ENCODE measurements around the gene TAL2.
"Not testable (repeated sequence)": the region's sequence is repeated elsewhere in the genome, so short reads cannot be mapped to it uniquely, and the experiment has no call there.

TAL2 gene

GRCh38 chr9:105698348-105698870, 36.2 kb downstream of the TAL2 start:
- TF ChIP-seq CTCF (IDR thresholded peaks at IDR 0.05; ENCODE audit: insufficient read depth, low read length, missing control alignments): no peak
- no peak overlapping the region for H3K4me3 ChIP-seq (ENCODE audit: low read depth, low read length)
- DNase-seq (ENCODE audit: low read depth, low spot score): no peak
- ChIA-PET POLR2A (no interaction called here), CTCF (interaction anchor here (1.1 kb wide), 1 partner anchor 89 kb away, joined by 3 read pairs; no protein-coding TSS in a partner anchor)

- no peak overlapping the region for H3K4me3 ChIP-seq (ENCODE audit: low read depth, low read length)
- POLR2A ChIA-PET: no interaction called here
- CTCF ChIA-PET: interaction anchor here (2.4 kb wide), 1 partner anchor 18 kb away, joined by 8 read pairs; no protein-coding TSS in a partner anchor
- DNase-seq (ENCODE audit: low read depth, low spot score): no peak
- no peak for TF ChIP-seq CTCF (IDR thresholded peaks at IDR 0.05; ENCODE audit: insufficient read depth, low read length, missing control alignments)
Measured at GRCh38 chr9:105700668-105701067, 38.4 kb downstream of the TAL2 start.

GRCh38 chr9:105701145-105701544, 38.9 kb downstream of the TAL2 start:
- ChIA-PET CTCF (interaction anchor here (1.3 to 2.4 kb wide), 2 partner anchors 17 to 92 kb away, joined by 3 to 8 read pairs; no protein-coding TSS in a partner anchor), POLR2A (no interaction called here)
- no peak for DNase-seq (ENCODE audit: low read depth, low spot score)
- H3K4me3 ChIP-seq (ENCODE audit: low read depth, low read length): no peak overlapping the region
- no peak for TF ChIP-seq CTCF (IDR thresholded peaks at IDR 0.05; ENCODE audit: insufficient read depth, low read length, missing control alignments)

- TF ChIP-seq CTCF (IDR thresholded peaks at IDR 0.05; ENCODE audit: insufficient read depth, low read length, missing control alignments): no peak
- POLR2A ChIA-PET: no interaction called here
- CTCF ChIA-PET: interaction anchor here (1.2 to 2.4 kb wide), 3 partner anchors 11 to 93 kb away, joined by 3 to 8 read pairs (median 3); no protein-coding TSS in a partner anchor
- H3K4me3 ChIP-seq (ENCODE audit: low read depth, low read length): no peak overlapping the region
- no peak for DNase-seq (ENCODE audit: low read depth, low spot score)
Measured at GRCh38 chr9:105702207-105702606, 40.0 kb downstream of the TAL2 start.

GRCh38 chr9:105703638-105704037, 41.4 kb downstream of the TAL2 start:
- DNase-seq (ENCODE audit: low read depth, low spot score); CTCF ChIA-PET; H3K4me3 ChIP-seq (ENCODE audit: low read depth, low read length); POLR2A ChIA-PET: not testable (repeated sequence)

- DNase-seq (ENCODE audit: low read depth, low spot score): no peak
- POLR2A ChIA-PET: no interaction called here
- CTCF ChIA-PET: interaction anchor here (2.0 kb wide), 1 partner anchor 12 kb away, joined by 8 read pairs; no protein-coding TSS in a partner anchor
- no peak overlapping the region for H3K4me3 ChIP-seq (ENCODE audit: low read depth, low read length)
- no peak for TF ChIP-seq CTCF (IDR thresholded peaks at IDR 0.05; ENCODE audit: insufficient read depth, low read length, missing control alignments)
Measured at GRCh38 chr9:105706156-105706555, 43.9 kb downstream of the TAL2 start.

- no peak for DNase-seq (ENCODE audit: low read depth, low spot score)
- ChIA-PET CTCF (interaction anchor here (1.9 kb wide), 1 partner anchor 10 kb away, joined by 8 read pairs; no protein-coding TSS in a partner anchor), POLR2A (no interaction called here)
- no peak for TF ChIP-seq CTCF (IDR thresholded peaks at IDR 0.05; ENCODE audit: insufficient read depth, low read length, missing control alignments)
- H3K4me3 ChIP-seq (ENCODE audit: low read depth, low read length): no peak overlapping the region
Measured at GRCh38 chr9:105708405-105708804, 46.1 kb downstream of the TAL2 start.

All from AG04449 (cell line).